ENCODE measurements around the gene RAB18.

DNA sequence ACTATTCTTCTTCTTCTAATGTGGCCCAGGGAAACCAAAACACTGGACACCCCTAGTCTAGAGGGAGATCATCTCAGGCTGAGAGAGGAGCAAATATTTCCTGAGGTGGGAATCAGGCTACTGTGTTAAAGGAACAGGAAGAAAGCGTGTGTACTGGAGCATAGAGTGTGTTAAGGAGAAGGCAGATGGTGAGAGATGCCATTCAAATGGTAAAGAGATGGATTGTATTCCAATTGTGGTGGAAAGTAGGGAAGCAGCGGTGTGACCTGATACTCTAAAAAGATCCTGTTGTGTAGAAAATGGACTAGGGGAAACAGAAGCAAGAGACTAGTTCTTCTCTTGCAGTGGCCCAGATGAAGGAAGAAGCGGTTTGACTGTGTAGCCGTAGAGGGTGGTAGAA is 31.2 kb downstream of the RAB18 start:
- TF ChIP-seq, protein P1, sequence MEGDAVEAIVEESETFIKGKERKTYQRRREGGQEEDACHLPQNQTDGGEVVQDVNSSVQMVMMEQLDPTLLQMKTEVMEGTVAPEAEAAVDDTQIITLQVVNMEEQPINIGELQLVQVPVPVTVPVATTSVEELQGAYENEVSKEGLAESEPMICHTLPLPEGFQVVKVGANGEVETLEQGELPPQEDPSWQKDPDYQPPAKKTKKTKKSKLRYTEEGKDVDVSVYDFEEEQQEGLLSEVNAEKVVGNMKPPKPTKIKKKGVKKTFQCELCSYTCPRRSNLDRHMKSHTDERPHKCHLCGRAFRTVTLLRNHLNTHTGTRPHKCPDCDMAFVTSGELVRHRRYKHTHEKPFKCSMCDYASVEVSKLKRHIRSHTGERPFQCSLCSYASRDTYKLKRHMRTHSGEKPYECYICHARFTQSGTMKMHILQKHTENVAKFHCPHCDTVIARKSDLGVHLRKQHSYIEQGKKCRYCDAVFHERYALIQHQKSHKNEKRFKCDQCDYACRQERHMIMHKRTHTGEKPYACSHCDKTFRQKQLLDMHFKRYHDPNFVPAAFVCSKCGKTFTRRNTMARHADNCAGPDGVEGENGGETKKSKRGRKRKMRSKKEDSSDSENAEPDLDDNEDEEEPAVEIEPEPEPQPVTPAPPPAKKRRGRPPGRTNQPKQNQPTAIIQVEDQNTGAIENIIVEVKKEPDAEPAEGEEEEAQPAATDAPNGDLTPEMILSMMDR (IDR thresholded peaks at IDR 0.05): no peak
- no peak for TF ChIP-seq ZFX (IDR thresholded peaks at IDR 0.05; ENCODE audit: borderline replicate concordance)

Data from 22Rv1 (cell line).